Measurements from ENCODE around the gene CFAP54.

- TF ChIP-seq GATA3 (IDR thresholded peaks at IDR 0.05; ENCODE audit: low read depth, low read length) (no peak), GATA2 (IDR thresholded peaks at IDR 0.05; ENCODE audit: low read depth, low read length) (no peak)
Observed at GRCh38 chr12:96513681-96514080, 24.3 kb downstream of the CFAP54 start.

All from SH-SY5Y (cell line).